Transverse colon (tissue), 4 donors: ENCODE results near the gene MTHFD1L. TPM values are rescaled to one million over a fixed set of nuclear protein-coding genes. Genes with fewer than 3 reads are reported as not detected.
A peak's percentile ranks its signal among the peaks of the same experiment; 100 is the strongest.

Experiments
- DNase-seq: peaks from one replicate; pipeline ENCODE4 v3.0.0-alpha.2; 2019
- H3K27ac ChIP-seq, 4 donors: fragments of 200-600 bp; sonication (generic); 2 replicates each; pipeline ENCODE4 v1.5.1; 2016 to 2018; ENCODE audit warnings: inconsistent platforms in 4 of 4
- H3K27me3 ChIP-seq: fragments of 200-600 bp; sonication (generic); 2 replicates; pipeline ENCODE4 v1.5.1; 2017; ENCODE audit warnings: inconsistent platforms
- H3K36me3 ChIP-seq, 4 donors: fragments of 200-600 bp; sonication (generic); 2 replicates each; pipeline ENCODE4 v1.5.1; 2017 to 2019; ENCODE audit warnings: inconsistent platforms in 4 of 4
- H3K4me1 ChIP-seq, 4 donors: fragments of 200-600 bp; sonication (generic); 2 replicates each; pipeline ENCODE4 v1.5.1; 2017 to 2020; ENCODE audit warnings: inconsistent platforms in 4 of 4
- H3K4me3 ChIP-seq, 4 donors: fragments of 200-600 bp; sonication (generic); 1 replicate in 1 of 4; 2 replicates in 3 of 4; pipeline versions ENCODE4 v1.5.1 to v1.6.1; 2017 to 2019; ENCODE audit warnings: inconsistent platforms in 4 of 4
- H3K9me3 ChIP-seq, 2 donors: fragments of 200-600 bp; sonication (generic); 2 replicates each; pipeline ENCODE4 v1.5.1; 2017 to 2019; ENCODE audit warnings: inconsistent platforms in 2 of 2
- EP300 ChIP-seq: sonication (generic); formaldehyde crosslinking; IDR thresholded peaks from one replicate; pipeline ENCODE4 v1.6.1; 2017; ENCODE audit warnings: antibody characterized with exemption, low read depth
- POLR2A ChIP-seq: fragments of 450-650 bp; IDR thresholded peaks from one replicate; pipeline ENCODE4 v1.6.1; 2016; ENCODE audit warnings: antibody characterized with exemption, mild to moderate bottlenecking, moderate library complexity
- POLR2AphosphoS5 ChIP-seq, 3 donors: sonication (generic); formaldehyde crosslinking; IDR thresholded peaks; one replicate each; pipeline ENCODE4 v1.6.1; 2016; ENCODE audit warnings: antibody characterized with exemption in 3 of 3
- WGBS, 2 donors: methylation state at CpG; one replicate each; pipeline ENCODE4 v1.1.5; 2018; ENCODE audit warnings: low coverage in 1 of 2; 5-methylcytosine and 5-hydroxymethylcytosine counted together
- in situ Hi-C, 4 donors: fragments of 200-750 bp; cut with MboI; loops; one replicate each; pipeline versions ENCODE4 v1.15.0 to v1.15.1; 2017; ENCODE audit warnings: low sequenced_read_pairs in 3 of 4, low pct_ligation_motif_present in 1 of 4, low pct_unique_long_range_greater_than_20kb in 1 of 4
- intact Hi-C: fragments of 100-400 bp; cut with DNase I; formaldehyde crosslinking; loops from one replicate; pipeline ENCODE4 v1.15.1; 2023; ENCODE audit warnings: low total_unique reads
- total RNA-seq, 4 donors: library from RNA; depleted of rRNA; stranded (reverse); fragments of >200 nt; gene quantifications; one replicate each; pipeline ENCODE4 v1.1.0, GENCODE V29; 2016
- TF ChIP-seq, protein P1 (sequence below), 5 experiments: fragments of 200-600 bp in 3 of 5; fragments of 450-650 bp in 2 of 5; sonication (generic) in 3 of 5; IDR thresholded peaks; 1 replicate in 2 of 5; 2 replicates in 3 of 5; pipeline ENCODE4 v1.5.1; 2016 to 2017; ENCODE audit warnings: antibody characterized with exemption in 5 of 5, inconsistent platforms in 3 of 5, mild to moderate bottlenecking in 2 of 5, moderate library complexity in 1 of 5

Gene MTHFD1L
- total RNA-seq, 4 donors from 2014 or later, result 0.82 to 10.1 (median 5.4) TPM

DNA sequence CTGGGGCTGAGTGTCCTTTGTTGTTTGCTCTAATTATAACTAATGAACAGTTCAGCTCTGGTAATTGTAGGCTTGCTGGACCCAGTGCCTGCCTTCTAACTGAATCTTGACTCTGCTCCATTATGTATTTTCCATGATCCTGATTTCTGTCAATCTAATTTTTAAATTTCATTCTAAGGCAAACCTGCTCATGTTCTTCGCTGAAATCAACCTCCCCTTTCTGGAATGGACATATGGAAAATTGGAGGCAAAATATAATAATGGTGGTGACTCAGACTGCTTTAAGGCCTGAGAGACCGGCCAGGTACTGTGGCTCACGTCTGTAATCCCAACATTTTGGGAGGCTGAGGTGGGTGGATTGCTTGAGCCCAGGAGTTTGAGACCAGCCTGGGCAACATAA is 191.6 kb downstream of the MTHFD1L start:
- intact Hi-C loops (no loop called here), in situ Hi-C loops (no loop called here)
- H3K4me3 ChIP-seq, result no peak overlapping the region
- WGBS, 2 donors, result 94 to 96% methylated on average over 2 to 3 of the region's 3 CpGs
- no peak overlapping the region for H3K27ac ChIP-seq
- no peaks in the 10 kb centered on the region for H3K27me3 ChIP-seq
- TF ChIP-seq EP300 (no peak), POLR2AphosphoS5 (IDR thresholded peaks at IDR 0.05) (no peak), POLR2A (no peak)
- TF ChIP-seq, protein P1, sequence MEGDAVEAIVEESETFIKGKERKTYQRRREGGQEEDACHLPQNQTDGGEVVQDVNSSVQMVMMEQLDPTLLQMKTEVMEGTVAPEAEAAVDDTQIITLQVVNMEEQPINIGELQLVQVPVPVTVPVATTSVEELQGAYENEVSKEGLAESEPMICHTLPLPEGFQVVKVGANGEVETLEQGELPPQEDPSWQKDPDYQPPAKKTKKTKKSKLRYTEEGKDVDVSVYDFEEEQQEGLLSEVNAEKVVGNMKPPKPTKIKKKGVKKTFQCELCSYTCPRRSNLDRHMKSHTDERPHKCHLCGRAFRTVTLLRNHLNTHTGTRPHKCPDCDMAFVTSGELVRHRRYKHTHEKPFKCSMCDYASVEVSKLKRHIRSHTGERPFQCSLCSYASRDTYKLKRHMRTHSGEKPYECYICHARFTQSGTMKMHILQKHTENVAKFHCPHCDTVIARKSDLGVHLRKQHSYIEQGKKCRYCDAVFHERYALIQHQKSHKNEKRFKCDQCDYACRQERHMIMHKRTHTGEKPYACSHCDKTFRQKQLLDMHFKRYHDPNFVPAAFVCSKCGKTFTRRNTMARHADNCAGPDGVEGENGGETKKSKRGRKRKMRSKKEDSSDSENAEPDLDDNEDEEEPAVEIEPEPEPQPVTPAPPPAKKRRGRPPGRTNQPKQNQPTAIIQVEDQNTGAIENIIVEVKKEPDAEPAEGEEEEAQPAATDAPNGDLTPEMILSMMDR (IDR thresholded peaks at IDR 0.05), result no peak
- no peaks in the 10 kb centered on the region for H3K9me3 ChIP-seq
- DNase-seq, result no peak
- no peaks in the 10 kb centered on the region for H3K36me3 ChIP-seq
- peaks cover 0 to 3% (median 1%) of the 10 kb centered on the region in 4 donors for H3K4me1 ChIP-seq

- Histone ChIP-seq H3K4me1 (peaks cover 0 to 3% (median 1%) of the 10 kb centered on the region in 4 donors), H3K27me3 (no peaks in the 10 kb centered on the region), H3K9me3 (no peaks in the 10 kb centered on the region), H3K27ac (no peak overlapping the region), H3K4me3 (no peak overlapping the region), H3K36me3 (no peaks in the 10 kb centered on the region)
- WGBS, 2 donors, result 88% methylated on average over 9 of the region's 9 CpGs; no CpG with 5 or more reads in 1 of the 2 donors
- no peak for TF ChIP-seq EP300
- TF ChIP-seq POLR2A, result no peak
- no peak for TF ChIP-seq POLR2AphosphoS5 (IDR thresholded peaks at IDR 0.05)
- TF ChIP-seq, protein P1 (IDR thresholded peaks at IDR 0.05), result no peak
- in situ Hi-C loops, result no loop called here
- intact Hi-C loops, result no loop called here
- no peak for DNase-seq
These were observed 192.7 kb downstream of the MTHFD1L start for GRCh38 chr6:151058021-151058733.

DNA sequence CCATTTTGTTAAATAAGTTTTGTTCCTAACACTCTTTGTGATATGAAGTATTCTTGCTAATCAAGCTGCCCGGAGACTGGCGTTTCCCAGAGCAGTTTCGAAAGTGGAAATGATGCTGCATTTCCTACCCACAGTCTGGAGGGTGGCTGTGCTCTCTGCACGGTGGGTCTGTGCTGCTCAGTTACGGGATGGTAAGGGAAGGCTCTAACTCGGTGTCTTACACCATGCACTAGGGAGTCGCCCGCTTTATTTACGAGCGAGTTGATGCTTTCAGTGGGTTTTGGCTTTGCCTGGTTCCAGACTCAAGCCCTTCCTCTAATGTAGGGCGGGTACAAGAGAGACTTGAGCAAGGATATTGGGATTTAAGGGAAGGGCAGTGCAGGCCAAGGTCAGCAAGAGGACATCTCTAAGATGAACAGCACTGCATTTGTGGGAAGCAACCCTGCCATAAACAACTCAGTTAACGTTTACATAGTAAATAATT is 194.2 kb downstream of the MTHFD1L start:
- TF ChIP-seq POLR2A (no peak), POLR2AphosphoS5 (IDR thresholded peaks at IDR 0.05) (no peak), EP300 (no peak)
- TF ChIP-seq, protein P1 (IDR thresholded peaks at IDR 0.05), result no peak
- Histone ChIP-seq H3K4me1 (peaks cover 0 to 3% (median 1%) of the 10 kb centered on the region in 4 donors), H3K27me3 (no peaks in the 10 kb centered on the region), H3K9me3 (no peaks in the 10 kb centered on the region), H3K4me3 (no peak overlapping the region), H3K36me3 (no peaks in the 10 kb centered on the region), H3K27ac (peak overlapping the region in 3 of 4 donors; percentile 36 to 52 (median 48))
- intact Hi-C loops (no loop called here), in situ Hi-C loops (no loop called here)
- WGBS, 2 donors, result 62 to 80% methylated on average over 8 to 12 of the region's 12 CpGs
- DNase-seq, result no peak

DNA sequence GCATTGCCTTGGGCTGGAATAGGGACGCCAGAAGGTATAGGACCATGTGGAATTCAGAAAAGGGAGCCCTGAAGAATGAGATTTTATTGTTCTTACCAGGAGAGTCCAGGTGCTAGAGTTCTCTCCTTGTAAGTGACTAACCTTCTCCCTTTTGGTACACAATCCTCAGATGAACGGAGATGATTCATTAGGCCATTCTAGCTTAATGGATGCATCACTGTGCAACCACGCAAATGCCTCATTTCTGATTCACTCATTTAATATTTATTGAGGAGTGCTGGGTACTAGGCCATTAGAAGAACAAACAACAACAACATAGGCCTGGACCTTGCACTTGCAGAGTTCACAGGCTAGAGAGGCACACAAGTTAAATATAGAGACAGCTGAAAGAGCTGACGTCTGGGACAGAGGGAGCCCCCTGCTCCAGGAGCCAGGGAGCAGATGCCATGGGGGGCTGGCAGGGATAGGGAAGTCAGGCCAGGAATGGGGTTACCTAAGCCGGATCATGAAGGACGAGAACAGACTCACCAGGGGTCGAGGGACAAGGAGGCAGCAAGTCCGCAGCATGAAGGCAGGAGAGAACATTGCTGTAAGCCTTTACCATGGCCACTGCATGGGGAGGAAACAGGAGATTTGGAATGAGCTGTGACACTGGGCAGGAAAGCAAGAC is 194.7 kb downstream of the MTHFD1L start:
- intact Hi-C loops (no loop called here), in situ Hi-C loops (no loop called here)
- WGBS, 2 donors, result 66 to 85% methylated on average over 3 to 8 of the region's 8 CpGs
- H3K27ac ChIP-seq, result peak overlapping the region; percentile 32 to 52 (median 42)
- no peak for DNase-seq
- no peaks in the 10 kb centered on the region for H3K9me3 ChIP-seq
- no peaks in the 10 kb centered on the region for H3K36me3 ChIP-seq
- no peak overlapping the region for H3K4me3 ChIP-seq
- peaks cover 0 to 3% (median 1%) of the 10 kb centered on the region in 4 donors for H3K4me1 ChIP-seq
- TF ChIP-seq, protein P1 (IDR thresholded peaks at IDR 0.05), result no peak
- no peak for TF ChIP-seq EP300
- peak in 2 of 3 donors; percentile 38 to 40 for TF ChIP-seq POLR2AphosphoS5 (IDR thresholded peaks at IDR 0.05)
- no peak for TF ChIP-seq POLR2A
- H3K27me3 ChIP-seq, result no peaks in the 10 kb centered on the region
